Esophagus muscularis mucosa (tissue), 3 donors: ENCODE data around the gene UTP15.

Experiments
- POLR2AphosphoS5 ChIP-seq, 2 donors: sonication (generic); formaldehyde crosslinking; IDR thresholded peaks; one replicate each; pipeline ENCODE4 v1.6.1; 2017; ENCODE audit warnings: antibody characterized with exemption in 2 of 2
- TF ChIP-seq, protein P1 (sequence below), 3 experiments: fragments of 200-600 bp in 2 of 3; fragments of 450-650 bp in 1 of 3; sonication (generic) in 2 of 3; IDR thresholded peaks; one replicate each; pipeline ENCODE4 v1.5.1; 2017 to 2019; ENCODE audit warnings: antibody characterized with exemption in 3 of 3, mild to moderate bottlenecking in 2 of 3, moderate library complexity in 1 of 3

DNA sequence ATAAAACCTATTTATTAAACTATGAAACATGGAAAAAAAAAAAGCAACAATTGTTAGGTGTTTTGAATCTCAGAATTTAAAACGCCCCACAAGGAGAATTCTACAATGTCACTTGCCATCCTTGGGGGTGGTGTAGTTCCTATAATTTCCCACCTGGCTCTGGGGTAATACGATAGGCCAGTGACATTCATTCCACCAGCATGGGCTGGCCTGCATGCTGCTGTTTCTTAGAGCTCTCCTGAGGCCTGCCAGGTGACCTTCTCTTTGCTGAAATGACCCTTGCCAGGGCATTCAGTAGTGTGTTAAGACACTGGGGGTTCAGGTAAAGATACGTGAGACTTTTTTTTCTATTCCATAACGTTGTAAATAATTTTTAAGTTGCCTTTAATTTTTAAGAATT is 50.4 kb downstream of the UTP15 start:
- TF ChIP-seq, protein P1, sequence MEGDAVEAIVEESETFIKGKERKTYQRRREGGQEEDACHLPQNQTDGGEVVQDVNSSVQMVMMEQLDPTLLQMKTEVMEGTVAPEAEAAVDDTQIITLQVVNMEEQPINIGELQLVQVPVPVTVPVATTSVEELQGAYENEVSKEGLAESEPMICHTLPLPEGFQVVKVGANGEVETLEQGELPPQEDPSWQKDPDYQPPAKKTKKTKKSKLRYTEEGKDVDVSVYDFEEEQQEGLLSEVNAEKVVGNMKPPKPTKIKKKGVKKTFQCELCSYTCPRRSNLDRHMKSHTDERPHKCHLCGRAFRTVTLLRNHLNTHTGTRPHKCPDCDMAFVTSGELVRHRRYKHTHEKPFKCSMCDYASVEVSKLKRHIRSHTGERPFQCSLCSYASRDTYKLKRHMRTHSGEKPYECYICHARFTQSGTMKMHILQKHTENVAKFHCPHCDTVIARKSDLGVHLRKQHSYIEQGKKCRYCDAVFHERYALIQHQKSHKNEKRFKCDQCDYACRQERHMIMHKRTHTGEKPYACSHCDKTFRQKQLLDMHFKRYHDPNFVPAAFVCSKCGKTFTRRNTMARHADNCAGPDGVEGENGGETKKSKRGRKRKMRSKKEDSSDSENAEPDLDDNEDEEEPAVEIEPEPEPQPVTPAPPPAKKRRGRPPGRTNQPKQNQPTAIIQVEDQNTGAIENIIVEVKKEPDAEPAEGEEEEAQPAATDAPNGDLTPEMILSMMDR (IDR thresholded peaks at IDR 0.05) = no peak
- TF ChIP-seq POLR2AphosphoS5 (IDR thresholded peaks at IDR 0.05) = no peak
